HG02981 (cell line): Measurements from ENCODE around the gene ELP1.

Source experiments
- ATAC-seq: cut with Tn5 transposase; IDR thresholded peaks from one replicate; pipeline ENCODE4 v1.9.1; 2021; ENCODE audit warnings: mild to moderate bottlenecking, moderate library complexity; ENCODE audit not compliant: unreplicated experiment

The ELP1 gene

GRCh38 chr9:108823829-108824228 lies 110.1 kb downstream of the ELP1 start:
- no peak for ATAC-seq
